Right lobe of liver (tissue), 4 donors: ENCODE measurements around the gene ENTPD2.
A peak's percentile ranks its signal among the peaks of the same experiment; 100 is the strongest.

Experiments
- POLR2A ChIP-seq: fragments of 450-650 bp; IDR thresholded peaks from one replicate; pipeline ENCODE4 v1.6.1; 2017; ENCODE audit warnings: antibody characterized with exemption, mild to moderate bottlenecking
- TF ChIP-seq, protein P1 (sequence below), 4 donors: fragments of 200-600 bp in 3 of 4; fragments of 450-650 bp in 1 of 4; IDR thresholded peaks; one replicate each; pipeline versions ENCODE4 v1.5.1 to v1.8.0; 2016 to 2022; ENCODE audit warnings: antibody characterized with exemption in 4 of 4, mild to moderate bottlenecking in 2 of 4
- donor health status: DM: no; HTN: no; CAD: no.
- donor health status: DM: no; HTN: no; CAD: no.
- donor health status: DM: no; HTN: yes; CAD: no.

DNA sequence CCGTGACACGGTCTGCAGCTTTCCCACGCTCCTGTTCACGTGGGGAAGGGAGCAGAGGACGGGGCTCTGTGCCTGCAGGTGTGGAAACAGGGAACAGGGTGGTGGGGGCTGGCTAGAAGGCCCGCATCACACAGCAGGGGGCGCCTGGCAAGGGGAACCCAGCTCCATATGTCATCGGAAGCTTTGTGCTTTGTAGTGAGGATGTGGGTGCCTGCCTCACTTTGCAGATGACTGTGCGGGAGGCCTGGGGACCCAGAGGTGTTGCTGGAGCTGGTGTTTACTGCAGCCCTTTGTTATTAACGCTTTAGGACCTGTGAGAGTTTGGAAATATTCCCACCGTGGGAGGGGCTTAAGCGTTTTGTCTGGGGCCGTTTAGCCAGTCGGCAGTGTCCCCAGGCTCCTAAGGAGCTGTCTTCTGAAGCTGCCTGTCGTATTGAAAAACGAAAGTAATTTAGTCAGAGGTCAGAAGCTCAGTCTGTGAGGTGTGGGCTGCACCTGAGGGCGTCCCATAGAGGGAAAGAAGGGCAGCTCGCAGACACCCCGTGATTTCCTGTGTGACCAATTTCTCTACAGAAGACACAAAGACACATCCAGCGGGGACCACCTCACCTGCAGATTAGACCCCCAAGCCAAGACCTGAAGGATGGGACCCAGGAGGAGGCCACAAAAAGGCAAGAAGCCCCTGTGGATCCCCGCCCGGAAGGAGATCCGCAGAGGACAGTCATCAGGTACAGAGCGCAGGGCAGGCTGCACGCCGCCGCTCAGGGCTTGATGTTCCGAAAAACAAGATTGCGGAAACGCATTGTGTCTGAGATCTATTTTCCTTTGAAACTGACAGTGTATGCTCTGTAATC lies 42.0 kb upstream of the ENTPD2 start:
- TF ChIP-seq, protein P1, sequence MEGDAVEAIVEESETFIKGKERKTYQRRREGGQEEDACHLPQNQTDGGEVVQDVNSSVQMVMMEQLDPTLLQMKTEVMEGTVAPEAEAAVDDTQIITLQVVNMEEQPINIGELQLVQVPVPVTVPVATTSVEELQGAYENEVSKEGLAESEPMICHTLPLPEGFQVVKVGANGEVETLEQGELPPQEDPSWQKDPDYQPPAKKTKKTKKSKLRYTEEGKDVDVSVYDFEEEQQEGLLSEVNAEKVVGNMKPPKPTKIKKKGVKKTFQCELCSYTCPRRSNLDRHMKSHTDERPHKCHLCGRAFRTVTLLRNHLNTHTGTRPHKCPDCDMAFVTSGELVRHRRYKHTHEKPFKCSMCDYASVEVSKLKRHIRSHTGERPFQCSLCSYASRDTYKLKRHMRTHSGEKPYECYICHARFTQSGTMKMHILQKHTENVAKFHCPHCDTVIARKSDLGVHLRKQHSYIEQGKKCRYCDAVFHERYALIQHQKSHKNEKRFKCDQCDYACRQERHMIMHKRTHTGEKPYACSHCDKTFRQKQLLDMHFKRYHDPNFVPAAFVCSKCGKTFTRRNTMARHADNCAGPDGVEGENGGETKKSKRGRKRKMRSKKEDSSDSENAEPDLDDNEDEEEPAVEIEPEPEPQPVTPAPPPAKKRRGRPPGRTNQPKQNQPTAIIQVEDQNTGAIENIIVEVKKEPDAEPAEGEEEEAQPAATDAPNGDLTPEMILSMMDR (IDR thresholded peaks at IDR 0.05): peak in 3 of 4 donors; percentile 8 to 16 (median 13)
- no peak for TF ChIP-seq POLR2A
